Activated naive CD4-positive, alpha-beta T cell treated with anti-CD3 and anti-CD28 coated beads, Interleukin-2, amount 50 U/mL, for 72 hours (primary cell): Measurements from ENCODE around the gene IRF9. TPM values are rescaled to one million over a fixed set of nuclear protein-coding genes. Genes with fewer than 3 reads are reported as not detected.
A peak's percentile ranks its signal among the peaks of the same experiment; 100 is the strongest.

Source experiments
- ATAC-seq, 2 donors: fragments of 150-1000 bp; cut with Tn5 transposase; 2 replicates each; pipeline ENCODE4 v1.10.0; 2021; ENCODE audit warnings: mild to moderate bottlenecking in 2 of 2, moderate library complexity in 2 of 2
- DNase-seq, 2 donors: peaks; one replicate each; pipeline ENCODE4 v3.0.0; 2021 to 2022; ENCODE audit warnings: low spot score in 2 of 2
- H3K27ac Mint-ChIP-seq, 2 donors: one replicate each; pipeline ENCODE4 v1.8.0; 2022; ENCODE audit warnings: mild to moderate bottlenecking in 2 of 2, mixed read lengths in 2 of 2
- H3K36me3 Mint-ChIP-seq, 2 donors: one replicate each; pipeline ENCODE4 v1.8.0; 2022; ENCODE audit warnings: mixed read lengths in 2 of 2
- H3K9me3 Mint-ChIP-seq, 2 donors: one replicate each; pipeline ENCODE4 v1.8.0; 2022; ENCODE audit warnings: mixed read lengths in 2 of 2
- total RNA-seq, 2 donors: library from RNA; stranded (reverse); gene quantifications; one replicate each; pipeline ENCODE4 v1.2.3, GENCODE V29; 2022

IRF9 gene
- total RNA-seq, 2 donors from 2014 or later, result 183 to 227 TPM

DNA sequence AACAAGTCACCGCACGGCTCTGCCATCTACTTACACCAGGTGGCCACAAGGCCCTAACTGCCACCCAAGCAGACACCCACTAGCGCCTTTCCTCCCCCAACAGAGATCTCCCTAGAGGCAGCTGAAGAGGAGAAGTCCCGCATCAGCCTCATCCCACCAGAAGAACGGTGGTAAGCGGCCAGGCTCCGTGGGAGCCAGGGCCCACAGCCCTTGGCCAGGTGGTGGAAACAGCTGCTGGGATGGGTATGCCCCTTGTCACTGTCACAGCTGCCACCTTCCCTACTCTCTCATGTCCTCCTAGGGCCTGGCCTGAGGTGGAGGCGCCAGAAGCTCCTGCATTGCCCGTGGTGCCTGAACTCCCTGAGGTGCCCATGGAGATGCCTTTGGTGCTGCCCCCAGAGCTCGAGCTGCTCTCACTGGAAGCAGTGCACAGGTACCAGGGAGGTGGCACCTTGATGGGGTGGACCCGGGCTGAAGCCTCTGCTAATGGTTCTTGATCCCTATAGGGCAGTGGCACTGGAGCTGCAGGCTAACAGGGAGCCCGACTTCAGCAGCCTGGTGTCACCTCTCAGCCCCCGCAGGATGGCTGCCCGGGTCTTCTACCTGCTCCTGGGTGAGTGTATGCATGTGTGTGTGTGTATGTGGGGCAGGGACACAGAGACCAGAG lies 18.4 kb downstream of the IRF9 start:
- Mint-ChIP-seq H3K9me3 (no peaks in the 10 kb centered on the region), H3K27ac (peak overlapping the region; percentile 50 to 79), H3K36me3 (peaks cover 0 to 6% of the 10 kb centered on the region in 2 donors)
- DNase-seq (no peak), ATAC-seq (no peak)

DNA sequence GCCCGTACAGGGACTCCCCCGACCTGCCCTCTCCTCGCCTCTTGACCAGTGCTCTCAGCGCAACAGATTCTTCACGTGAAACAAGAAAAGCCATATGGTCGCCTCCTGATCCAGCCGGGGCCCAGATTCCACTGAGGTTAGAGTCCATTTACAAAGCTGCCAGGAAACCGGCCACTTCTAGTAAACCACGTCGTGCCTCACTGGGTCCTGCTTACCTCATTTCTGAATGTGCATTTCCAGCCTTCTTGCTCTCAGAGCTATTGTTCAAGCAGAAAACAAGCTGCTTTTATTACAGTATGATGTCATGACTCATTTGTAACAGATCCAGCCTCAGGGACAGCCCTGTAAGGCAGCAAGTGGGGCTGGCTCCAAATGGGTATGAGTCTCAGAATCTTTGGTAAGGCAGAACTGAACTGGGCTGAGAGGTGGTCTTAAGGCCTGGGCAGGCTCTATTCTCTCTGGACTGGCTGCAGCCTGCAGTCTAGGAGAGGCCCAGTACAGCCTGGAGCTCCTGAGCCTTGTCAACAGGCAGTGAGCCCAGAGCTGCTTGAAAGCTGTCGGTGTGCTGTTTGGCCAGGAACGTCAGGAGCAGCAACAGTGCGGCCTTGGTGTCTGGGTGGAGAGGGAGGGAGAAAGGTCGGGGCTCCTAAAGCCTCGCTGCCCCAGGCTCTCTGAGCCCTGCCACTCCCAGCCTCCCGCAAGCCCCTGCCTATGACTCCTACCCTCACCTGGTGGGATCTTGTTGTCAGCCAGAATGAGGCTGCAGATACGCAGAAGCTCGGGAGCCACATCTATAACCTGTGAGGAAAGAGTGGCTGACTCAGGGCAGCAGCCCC lies 19.1 kb downstream of the IRF9 start:
- Mint-ChIP-seq H3K36me3 (peaks cover 0 to 6% of the 10 kb centered on the region in 2 donors), H3K27ac (peak overlapping the region; percentile 50 to 75), H3K9me3 (no peaks in the 10 kb centered on the region)
- DNase-seq, result no peak
- no peak for ATAC-seq

DNA sequence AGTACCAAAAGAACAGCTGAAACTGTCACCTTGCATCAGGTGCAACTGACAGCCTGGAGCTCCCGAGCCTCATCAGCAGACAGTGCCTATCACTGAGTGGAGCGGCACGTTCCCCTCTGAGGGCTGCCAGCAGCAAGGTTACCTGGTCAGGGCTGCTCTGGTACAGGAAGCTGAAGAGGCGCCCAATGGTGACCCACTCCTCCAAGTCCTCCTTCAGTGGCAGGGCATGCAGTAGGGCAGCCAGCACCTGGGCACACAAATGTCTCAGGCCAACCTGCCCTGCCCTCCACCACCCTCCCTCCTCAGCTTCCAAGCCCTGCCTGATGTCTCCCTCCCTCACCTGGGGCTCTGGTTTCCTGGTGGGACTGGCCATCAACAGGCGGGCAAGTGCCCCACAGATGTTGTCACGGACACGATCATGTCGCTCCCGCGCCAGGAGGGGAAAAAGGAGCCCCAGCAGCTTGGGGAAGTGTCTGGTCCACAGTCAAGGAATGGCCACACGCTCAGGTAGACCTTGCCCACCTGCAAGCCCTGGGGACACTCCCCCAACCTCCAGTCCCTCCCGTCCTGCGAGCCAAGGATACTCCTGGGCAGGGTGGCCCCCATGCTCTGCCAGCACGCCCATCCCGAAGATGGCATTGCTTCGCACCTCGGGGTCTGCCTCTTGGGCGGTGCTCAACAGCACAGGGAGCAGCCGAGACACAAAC lies 20.5 kb downstream of the IRF9 start:
- Mint-ChIP-seq H3K9me3 (no peaks in the 10 kb centered on the region), H3K27ac (peak overlapping the region; percentile 60 to 82), H3K36me3 (peaks cover 0 to 6% of the 10 kb centered on the region in 2 donors)
- ATAC-seq (peak in 1 of 2 donors; percentile 6), DNase-seq (no peak)

DNA sequence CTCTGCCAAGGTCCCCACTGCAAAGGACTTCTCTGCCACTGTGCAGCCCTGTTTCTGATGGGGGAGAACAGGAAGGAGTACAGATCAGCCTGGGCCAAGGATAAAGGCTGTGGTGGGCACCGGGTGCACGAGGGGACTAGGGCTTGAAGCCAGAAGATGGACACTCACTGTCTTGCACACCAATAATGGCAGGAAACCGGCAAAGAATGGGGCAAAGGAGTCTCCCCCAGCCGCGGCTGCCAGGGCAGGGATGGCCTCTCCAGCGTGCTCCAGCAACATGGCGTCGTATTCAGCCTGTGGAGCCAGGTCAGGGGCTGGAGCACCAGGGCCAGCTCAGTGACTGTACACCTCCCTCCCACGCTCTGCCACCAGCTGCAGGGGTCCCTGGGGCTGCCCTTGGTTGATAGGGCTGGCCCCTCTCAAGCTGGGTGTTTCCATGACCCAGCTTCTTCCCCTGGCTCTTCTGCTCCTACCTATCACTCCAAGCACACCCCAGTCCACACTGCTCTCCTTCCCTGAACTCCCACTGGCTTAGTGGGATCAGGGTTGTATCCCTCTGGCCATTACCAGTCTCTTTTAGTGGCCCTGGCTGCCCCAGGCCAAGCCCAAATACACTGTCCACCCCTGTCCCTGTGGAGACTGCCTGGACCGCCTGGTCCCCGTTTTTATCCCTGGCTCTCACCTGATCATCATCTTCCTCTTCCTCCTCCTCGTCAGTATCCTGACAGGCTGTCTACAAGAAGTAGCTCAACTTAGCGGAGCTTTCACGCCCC lies 21.2 kb downstream of the IRF9 start:
- no peak for ATAC-seq
- peak overlapping the region; percentile 82 to 85 for H3K27ac Mint-ChIP-seq
- H3K36me3 Mint-ChIP-seq, result peaks cover 4 to 6% of the 10 kb centered on the region in 2 donors

DNA sequence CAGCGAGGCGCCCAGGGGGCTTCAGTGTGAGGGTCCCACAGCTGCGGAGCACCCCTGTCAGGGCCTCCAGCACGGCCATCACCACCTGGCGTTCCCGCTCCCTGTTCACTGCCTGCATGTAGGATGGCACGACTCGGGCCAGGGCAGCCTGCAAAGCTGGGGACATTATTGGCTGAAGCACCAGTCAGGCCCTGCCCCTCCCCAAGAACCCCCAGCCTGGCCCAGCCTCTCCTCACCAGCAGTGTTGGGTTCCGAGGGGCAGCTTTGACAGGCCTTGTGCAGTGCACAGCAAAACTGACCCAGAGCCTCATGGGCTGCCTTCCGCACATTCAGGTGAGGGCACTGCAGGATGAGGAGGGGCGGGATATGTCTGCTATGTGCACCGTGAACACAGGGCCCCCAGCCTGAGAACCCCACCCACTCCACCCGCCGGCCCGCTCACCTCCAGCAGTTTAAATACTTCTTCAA lies 22.0 kb downstream of the IRF9 start:
- no peak for ATAC-seq
- Mint-ChIP-seq H3K9me3 (no peaks in the 10 kb centered on the region), H3K27ac (peak overlapping the region; percentile 72 to 82), H3K36me3 (peaks cover 4 to 6% of the 10 kb centered on the region in 2 donors)
- DNase-seq, result no peak

More for the DNA sequence above, 21.2 kb downstream of the IRF9 start:
- no peak for DNase-seq
- H3K9me3 Mint-ChIP-seq, result no peaks in the 10 kb centered on the region

DNA sequence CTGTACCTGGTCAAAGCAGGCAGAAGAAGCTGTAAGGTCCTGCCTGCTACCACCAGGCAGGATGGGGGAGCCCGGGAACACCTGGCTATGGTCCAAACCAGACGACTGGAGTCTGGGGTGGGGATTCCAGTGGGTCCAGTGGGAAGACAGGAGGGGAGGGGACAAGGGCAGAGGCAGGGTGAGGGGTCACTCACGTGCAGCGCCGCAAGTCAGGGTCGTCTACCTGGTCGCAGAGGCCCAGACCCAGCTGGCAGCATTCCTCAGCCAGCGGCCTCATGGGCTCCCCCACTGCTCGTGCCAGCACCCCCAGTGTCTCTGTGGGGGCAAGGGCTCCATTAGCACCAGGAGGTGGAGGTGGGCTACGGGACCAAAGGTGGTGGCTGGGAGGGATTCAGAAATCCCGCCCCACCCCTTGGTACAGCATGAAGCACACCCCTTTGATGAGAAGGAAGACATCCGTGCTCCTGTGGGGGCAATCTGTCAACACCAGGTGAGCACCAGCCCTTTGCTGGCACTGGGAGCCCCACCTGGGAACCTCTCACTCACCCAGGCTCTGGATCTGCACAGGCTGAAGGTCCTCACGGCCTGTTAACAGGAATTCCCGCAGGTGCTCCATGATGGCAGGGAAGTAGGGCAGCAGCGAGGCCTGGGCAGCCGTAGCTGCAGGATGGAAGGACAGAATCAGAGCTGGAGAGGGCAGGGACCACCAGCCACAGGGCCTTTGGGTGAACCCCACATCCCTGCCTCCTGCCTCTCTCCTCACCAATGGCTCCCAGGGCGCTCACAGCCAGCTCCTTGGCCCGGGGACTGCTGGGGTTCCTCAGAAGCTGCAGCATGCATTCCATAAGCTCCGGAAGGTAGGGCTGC lies 23.3 kb downstream of the IRF9 start:
- no peaks in the 10 kb centered on the region for H3K9me3 Mint-ChIP-seq
- ATAC-seq, result no peak
- peak overlapping the region in 1 of 2 donors; percentile 50 for H3K27ac Mint-ChIP-seq
- peaks cover 1 to 4% of the 10 kb centered on the region in 2 donors for H3K36me3 Mint-ChIP-seq
- DNase-seq, result no peak

DNA sequence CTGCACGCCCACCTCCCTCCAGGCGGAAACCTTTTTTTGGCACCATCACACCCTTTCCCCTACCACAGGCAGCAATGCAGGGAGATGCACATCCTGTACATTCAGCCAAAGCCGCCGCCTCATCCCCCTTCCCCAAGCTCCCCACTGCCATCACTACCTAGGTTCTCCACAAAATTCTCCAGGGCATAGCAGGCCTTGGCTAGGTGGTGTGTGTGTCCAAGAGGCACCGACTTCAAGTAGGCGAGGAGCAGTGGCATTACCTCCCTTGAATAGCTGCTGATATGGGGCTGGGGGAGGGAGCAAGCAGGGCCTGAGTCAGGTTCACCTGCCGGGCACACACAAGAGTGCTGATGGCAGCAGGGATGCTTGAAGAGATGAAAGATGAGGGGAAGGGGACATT lies 24.0 kb downstream of the IRF9 start:
- DNase-seq (no peak), ATAC-seq (no peak)
- Mint-ChIP-seq H3K9me3 (no peaks in the 10 kb centered on the region), H3K27ac (no peak overlapping the region), H3K36me3 (peaks cover 0 to 4% of the 10 kb centered on the region in 2 donors)

DNA sequence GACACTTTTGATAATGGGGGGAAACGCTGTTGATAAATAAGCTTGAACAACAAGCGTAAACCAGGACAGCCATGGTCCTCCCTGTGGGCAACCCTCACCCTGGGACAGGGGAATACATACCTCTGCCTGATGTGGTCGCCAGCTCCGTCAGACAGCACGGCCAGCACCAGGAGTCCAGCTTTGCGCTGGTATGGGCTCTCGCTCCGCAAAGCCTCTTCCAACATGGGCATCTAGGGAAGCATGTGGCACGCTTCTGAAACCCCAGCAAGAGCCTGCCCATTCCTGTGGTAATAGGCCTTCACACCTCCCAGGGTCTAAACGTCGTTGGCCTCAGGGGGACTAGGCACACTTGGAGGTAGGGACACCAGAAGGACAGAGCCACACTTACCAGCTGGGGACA lies 24.7 kb downstream of the IRF9 start:
- Mint-ChIP-seq H3K27ac (no peak overlapping the region), H3K9me3 (no peaks in the 10 kb centered on the region), H3K36me3 (peaks cover 0 to 4% of the 10 kb centered on the region in 2 donors)
- ATAC-seq (no peak), DNase-seq (no peak)

DNA sequence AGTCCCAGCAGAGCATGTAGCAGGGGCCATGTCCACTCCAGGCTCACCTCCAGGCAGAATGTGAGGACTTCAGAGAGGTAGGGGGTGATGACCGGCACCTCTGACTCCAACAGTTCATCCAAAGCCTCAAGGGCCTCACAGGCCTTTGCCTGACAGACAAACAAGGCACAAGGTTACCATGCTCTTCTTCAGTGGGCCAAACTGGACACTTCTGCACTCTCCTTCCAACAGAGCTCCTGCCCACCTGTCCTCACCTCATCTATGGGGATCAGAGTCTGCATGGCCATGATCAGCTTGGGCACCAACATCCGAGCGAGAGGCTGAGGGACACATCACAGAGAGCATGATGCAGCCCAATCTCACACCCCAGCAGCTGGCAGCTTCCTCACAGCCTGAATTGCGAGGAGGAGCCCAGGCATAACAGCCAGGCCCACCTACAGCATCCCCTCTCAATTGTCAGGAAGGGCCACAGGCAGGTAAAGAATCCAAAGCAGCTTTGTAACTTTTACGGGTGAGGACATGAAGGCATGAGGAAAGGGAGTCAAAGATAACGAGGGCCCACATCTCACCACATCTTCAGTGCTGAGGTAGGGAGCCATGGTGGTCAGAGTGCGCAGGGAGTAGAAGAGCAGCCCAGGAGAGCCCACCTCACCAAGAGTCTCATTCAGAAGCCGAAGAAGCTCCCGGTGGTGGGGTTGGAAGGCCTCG lies 25.9 kb downstream of the IRF9 start:
- no peak overlapping the region for H3K27ac Mint-ChIP-seq

DNA sequence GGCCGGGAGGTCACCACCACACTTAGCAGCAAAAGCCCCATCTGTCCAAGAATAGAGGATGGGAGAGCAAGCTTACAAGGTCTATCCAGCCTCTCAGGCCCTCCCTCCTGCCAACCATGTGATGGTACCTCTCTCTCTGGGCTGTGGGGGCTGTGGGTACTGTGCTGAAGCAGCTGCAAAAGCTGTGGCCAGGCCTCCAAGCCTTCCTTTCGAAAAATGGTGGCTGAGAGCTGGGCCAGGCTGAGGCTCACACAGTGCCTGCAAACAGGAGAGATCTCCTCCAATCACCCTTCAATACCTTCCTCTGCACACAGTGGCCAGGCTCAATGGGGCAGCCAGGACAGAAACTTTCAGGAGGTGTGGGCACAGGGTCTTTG lies 26.5 kb downstream of the IRF9 start:
- Mint-ChIP-seq H3K36me3 (peaks cover 8 to 9% of the 10 kb centered on the region in 2 donors), H3K9me3 (no peaks in the 10 kb centered on the region)

More for the DNA sequence above, 25.9 kb downstream of the IRF9 start:
- no peaks in the 10 kb centered on the region for H3K9me3 Mint-ChIP-seq
- ATAC-seq (no peak), DNase-seq (no peak)
- peaks cover 4% of the 10 kb centered on the region in 2 donors for H3K36me3 Mint-ChIP-seq

DNA sequence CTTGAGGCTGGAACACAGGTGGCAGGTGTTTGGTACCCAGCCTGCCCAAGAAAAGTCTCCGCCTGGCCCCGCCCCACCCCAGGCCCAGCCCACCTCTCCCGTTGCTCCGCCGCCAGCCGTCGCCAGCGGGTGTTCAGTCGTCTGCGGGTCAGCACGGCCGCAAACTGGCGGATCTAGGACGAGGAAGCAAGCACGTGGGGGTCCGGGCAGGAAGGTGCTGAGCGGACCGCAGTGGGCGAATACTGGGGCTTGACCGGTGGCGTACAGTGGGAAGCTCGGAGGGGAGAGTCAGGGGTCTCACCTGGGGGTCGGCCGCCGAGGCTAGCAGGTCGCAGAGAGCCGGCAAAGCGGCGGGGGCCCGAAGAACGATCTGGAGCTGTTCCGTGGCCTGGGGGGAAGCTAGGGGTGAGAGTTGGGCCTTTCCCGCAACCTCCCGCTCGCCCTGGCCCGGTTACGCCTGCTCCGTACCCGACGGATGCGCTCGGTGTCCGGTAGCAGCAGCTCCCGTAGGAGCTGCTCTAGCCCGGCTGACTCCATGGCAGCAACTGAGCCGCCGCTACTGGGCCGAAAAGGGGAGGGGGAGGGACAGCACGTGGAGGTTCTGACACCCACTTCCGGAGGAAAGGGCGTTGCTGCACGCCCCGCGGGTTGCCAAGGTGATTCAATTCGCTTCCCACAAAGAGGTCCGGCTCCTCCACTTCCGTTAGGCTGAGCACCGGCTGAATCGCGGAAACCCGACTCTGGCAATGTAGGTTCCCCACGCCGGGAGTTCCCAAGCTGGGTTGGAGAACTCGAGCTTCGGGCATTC lies 27.4 kb downstream of the IRF9 start, which contains the start of gene IPO4:
Gene IPO4 (minus strand): TSS at position 566 of the 808 bp plus-strand sequence. CDS start 29 bp downstream, at position 537.
- Mint-ChIP-seq H3K9me3 (no peaks in the 10 kb centered on the region), H3K27ac (peak within 1 kb of the TSS; percentile 73 to 88), H3K36me3 (peaks cover 14 to 15% of the 10 kb centered on the region in 2 donors)
- DNase-seq (peak; percentile 89 to 94), ATAC-seq (peak; percentile 94)

More for the DNA sequence above, 26.5 kb downstream of the IRF9 start:
- DNase-seq, result no peak
- peak overlapping the region; percentile 73 to 88 for H3K27ac Mint-ChIP-seq
- no peak for ATAC-seq

DNA sequence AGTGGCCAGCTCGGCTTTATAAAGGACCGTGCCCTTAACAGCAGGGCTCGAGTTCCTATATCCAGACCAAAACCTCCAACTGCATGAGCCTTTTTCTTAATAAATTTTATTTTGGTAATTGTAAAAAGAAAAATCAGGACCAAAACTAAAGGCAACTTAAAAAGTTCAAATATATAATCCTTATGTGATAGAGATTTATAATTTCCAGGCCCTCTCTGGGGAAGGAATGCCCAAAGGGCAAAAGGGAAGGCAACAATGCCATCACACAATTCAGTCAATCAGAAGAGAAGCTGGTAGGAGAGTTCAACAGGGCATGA lies 28.0 kb downstream of the IRF9 start:
- H3K36me3 Mint-ChIP-seq, result peaks cover 14 to 15% of the 10 kb centered on the region in 2 donors
- DNase-seq, result no peak
- ATAC-seq, result no peak

DNA sequence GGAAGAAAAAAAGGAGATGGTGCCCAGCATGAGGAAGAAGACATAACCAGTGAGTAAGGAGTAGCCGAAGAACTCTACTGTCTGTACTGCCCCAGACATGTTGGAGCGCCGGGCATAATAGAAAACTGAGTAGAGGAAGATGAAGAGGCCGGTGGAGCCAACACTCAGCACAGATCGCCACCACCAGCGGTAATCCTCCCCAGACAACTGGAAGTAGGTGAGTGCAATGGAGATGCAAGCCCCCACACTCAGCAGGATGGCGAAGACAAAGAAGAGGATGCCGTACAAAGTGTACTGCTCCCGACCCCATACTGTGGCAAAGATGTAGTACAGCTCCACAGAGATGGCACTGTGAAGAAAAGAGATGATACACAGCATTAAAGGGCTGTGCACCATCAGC lies 28.4 kb downstream of the IRF9 start:
- Mint-ChIP-seq H3K9me3 (no peaks in the 10 kb centered on the region), H3K27ac (peak overlapping the region in 1 of 2 donors; percentile 73), H3K36me3 (peaks cover 14 to 15% of the 10 kb centered on the region in 2 donors)
- DNase-seq (no peak), ATAC-seq (no peak)

More for the DNA sequence above, 28.0 kb downstream of the IRF9 start:
- peak overlapping the region; percentile 73 to 88 for H3K27ac Mint-ChIP-seq
- H3K9me3 Mint-ChIP-seq, result no peaks in the 10 kb centered on the region

DNA sequence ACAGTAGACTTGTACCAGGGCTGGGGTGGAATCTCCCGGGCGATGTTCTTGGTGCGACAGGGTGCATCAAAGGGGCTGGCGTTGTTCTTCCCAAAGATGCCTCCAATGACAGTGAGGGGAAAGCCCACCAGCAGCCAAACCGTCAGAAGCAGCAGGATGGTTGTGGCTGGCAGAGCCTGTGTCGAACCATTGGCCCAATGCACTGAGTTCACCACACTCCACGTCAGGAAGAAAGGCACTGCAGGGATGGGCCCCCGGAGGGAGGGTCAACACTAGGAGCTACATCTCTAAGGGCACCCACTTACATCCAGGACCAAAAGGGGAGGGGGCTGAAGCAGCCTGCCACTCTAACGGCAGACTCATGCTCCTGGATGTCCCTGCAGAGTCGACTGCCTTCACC lies 29.4 kb downstream of the IRF9 start:
- Mint-ChIP-seq H3K27ac (no peak overlapping the region), H3K36me3 (peaks cover 14 to 15% of the 10 kb centered on the region in 2 donors), H3K9me3 (no peaks in the 10 kb centered on the region)
- ATAC-seq (no peak), DNase-seq (no peak)
